HEK293 (cell line): ENCODE data around the gene TNNT3.

Experiments used
- CTCF ChIP-seq: fragments of 450-650 bp; formaldehyde crosslinking; IDR thresholded peaks from 2 replicates; pipeline ENCODE4 v1.5.1; 2016; ENCODE audit warnings: missing biosample characterization, missing genetic modification characterization
- INSM2 ChIP-seq: fragments of 450-650 bp; formaldehyde crosslinking; IDR thresholded peaks from 2 replicates; pipeline ENCODE4 v1.5.1; 2016; ENCODE audit warnings: missing biosample characterization, missing genetic modification characterization
- ZNF555 ChIP-seq: fragments of 450-650 bp; formaldehyde crosslinking; conservative IDR thresholded peaks from 2 replicates; pipeline ENCODE4 v1.5.1; 2017; ENCODE audit warnings: missing biosample characterization, mild to moderate bottlenecking, missing genetic modification characterization, inconsistent platforms
- ZNF701 ChIP-seq: fragments of 450-650 bp; formaldehyde crosslinking; IDR thresholded peaks from 2 replicates; pipeline ENCODE4 v1.5.1; 2016; ENCODE audit warnings: missing biosample characterization, missing genetic modification characterization

GRCh38 chr11:1878137-1879031 lies 41.1 kb upstream of the TNNT3 start:
- TF ChIP-seq ZNF701 (tag by site-specific recombination) (no peak), CTCF (tag by site-specific recombination) (no peak), ZNF555 (no peak), INSM2 (tag by site-specific recombination) (no peak)
